WTC11 (cell line): Measurements from ENCODE around the gene MACC1. TPM values are rescaled to one million over a fixed set of nuclear protein-coding genes. Genes with fewer than 3 reads are reported as not detected.
A peak's percentile ranks its signal among the peaks of the same experiment; 100 is the strongest.

Experiments
- ATAC-seq: fragments of 200-7000 bp; cut with Tn5 transposase; 2 replicates; pipeline ENCODE4 v1.10.0; 2021; ENCODE audit warnings: mild to moderate bottlenecking, moderate library complexity
- CTCF ChIA-PET: fragments of 300-600 bp; sonication (Branson Sonifier 250); formaldehyde crosslinking; loops from one replicate; lab custom pipeline; 2021; ENCODE audit warnings: antibody characterized with exemption; lab: Charles Lee
- POLR2A ChIA-PET: fragments of 350-600 bp; sonication (Branson Sonifier 250); formaldehyde crosslinking; loops from one replicate; lab custom pipeline; 2021; ENCODE audit warnings: antibody characterized with exemption; lab: Charles Lee
- DNase-seq: peaks from one replicate; pipeline ENCODE4 v3.0.0; 2021; ENCODE audit warnings: low spot score
- H3K27ac Mint-ChIP-seq: 2 replicates; pipeline ENCODE4 v1.8.0; 2021; ENCODE audit warnings: mixed read lengths
- H3K27me3 Mint-ChIP-seq: 2 replicates; pipeline ENCODE4 v1.8.0; 2021; ENCODE audit warnings: low read depth, mild to moderate bottlenecking, moderate library complexity, mixed read lengths
- H3K36me3 Mint-ChIP-seq: 2 replicates; pipeline ENCODE4 v1.8.0; 2021; ENCODE audit warnings: mixed read lengths
- H3K4me1 Mint-ChIP-seq: 2 replicates; pipeline ENCODE4 v1.8.0; 2022; ENCODE audit warnings: mixed read lengths
- H3K4me3 Mint-ChIP-seq: 2 replicates; pipeline ENCODE4 v1.8.0; 2021; ENCODE audit warnings: mild to moderate bottlenecking, moderate library complexity, mixed read lengths
- H3K9me3 Mint-ChIP-seq: 2 replicates; pipeline ENCODE4 v1.8.0; 2021; ENCODE audit warnings: mixed read lengths
- CREM ChIP-seq: sonication (generic); formaldehyde crosslinking; IDR thresholded peaks from 2 replicates; pipeline ENCODE4 v1.8.1; 2022; ENCODE audit warnings: mild to moderate bottlenecking, missing genetic modification reagents, moderate library complexity
- FOXJ3 ChIP-seq: sonication (generic); formaldehyde crosslinking; IDR thresholded peaks from 2 replicates; pipeline ENCODE4 v1.9.0; 2021; ENCODE audit warnings: missing genetic modification reagents, mild to moderate bottlenecking, borderline replicate concordance
- FOXP1 ChIP-seq: sonication (generic); formaldehyde crosslinking; IDR thresholded peaks from 2 replicates; pipeline ENCODE4 v1.8.0; 2022; ENCODE audit warnings: missing genetic modification reagents, mild to moderate bottlenecking, moderate library complexity, borderline replicate concordance
- GABPB1 ChIP-seq: sonication (generic); formaldehyde crosslinking; IDR thresholded peaks from 2 replicates; pipeline ENCODE4 v1.8.1; 2023; ENCODE audit warnings: mild to moderate bottlenecking, missing genetic modification reagents
- GTF2I ChIP-seq: fragments of 250-450 bp; sonication (Bioruptor Pico); conservative IDR thresholded peaks from 2 replicates; pipeline ENCODE4 v1.4.0; 2021; ENCODE audit warnings: mild to moderate bottlenecking
- IRF2 ChIP-seq: sonication (generic); formaldehyde crosslinking; IDR thresholded peaks from 2 replicates; pipeline ENCODE4 v1.8.0; 2022; ENCODE audit warnings: low read depth, missing genetic modification reagents, borderline replicate concordance
- JUN ChIP-seq: sonication (generic); formaldehyde crosslinking; IDR thresholded peaks from 2 replicates; pipeline ENCODE4 v1.8.0; 2023; ENCODE audit warnings: mild to moderate bottlenecking, missing genetic modification reagents
- NFE2L1 ChIP-seq: sonication (generic); formaldehyde crosslinking; IDR thresholded peaks from 2 replicates; pipeline ENCODE4 v1.8.1; 2023; ENCODE audit warnings: missing genetic modification reagents
- NFYB ChIP-seq: sonication (generic); formaldehyde crosslinking; conservative IDR thresholded peaks from 2 replicates; pipeline ENCODE4 v1.8.0; 2022; ENCODE audit warnings: low read depth, missing genetic modification reagents
- NR1H2 ChIP-seq: sonication (generic); formaldehyde crosslinking; IDR thresholded peaks from 2 replicates; pipeline ENCODE4 v1.9.0; 2021; ENCODE audit warnings: mild to moderate bottlenecking, moderate library complexity, missing genetic modification reagents
- ZNF232 ChIP-seq: sonication (generic); formaldehyde crosslinking; IDR thresholded peaks from 2 replicates; pipeline ENCODE4 v1.8.0; 2022; ENCODE audit warnings: mild to moderate bottlenecking, missing genetic modification reagents
- total RNA-seq: library from RNA; stranded (reverse); gene quantifications from 3 replicates; pipeline ENCODE4 v1.2.3, GENCODE V29; 2021
- TF ChIP-seq, protein P1 (sequence below): sonication (generic); formaldehyde crosslinking; IDR thresholded peaks from 2 replicates; pipeline ENCODE4 v1.8.1; 2022; ENCODE audit warnings: low read depth, mild to moderate bottlenecking, moderate library complexity, missing genetic modification reagents, borderline replicate concordance
- TF ChIP-seq, protein P2 (sequence below): sonication (generic); formaldehyde crosslinking; IDR thresholded peaks from 2 replicates; pipeline ENCODE4 v1.8.1; 2022; ENCODE audit warnings: missing genetic modification reagents, borderline replicate concordance
- TF ChIP-seq, protein P3 (sequence below): fragments of 250-450 bp; sonication (Bioruptor Pico); IDR thresholded peaks from 2 replicates; pipeline ENCODE4 v1.9.0; 2021; ENCODE audit warnings: mild to moderate bottlenecking, borderline replicate concordance
- TF ChIP-seq, protein P4 (sequence below): sonication (generic); formaldehyde crosslinking; conservative IDR thresholded peaks from 2 replicates; pipeline ENCODE4 v1.8.1; 2023; ENCODE audit warnings: mild to moderate bottlenecking, low read depth, missing genetic modification reagents, moderate library complexity
- TF ChIP-seq, protein P5 (sequence below): fragments of 250-450 bp; sonication (Bioruptor Pico); IDR thresholded peaks from 2 replicates; pipeline ENCODE4 v1.9.0; 2021; ENCODE audit warnings: mild to moderate bottlenecking
- TF ChIP-seq, protein P6 (sequence below): sonication (generic); formaldehyde crosslinking; IDR thresholded peaks from 2 replicates; pipeline ENCODE4 v1.8.0; 2022; ENCODE audit warnings: mild to moderate bottlenecking, missing genetic modification reagents
- TF ChIP-seq, protein P7 (sequence below): fragments of 250-450 bp; sonication (Bioruptor Pico); IDR thresholded peaks from 2 replicates; pipeline ENCODE4 v2.1.2; 2022; ENCODE audit warnings: mild to moderate bottlenecking, moderate library complexity

Gene MACC1
- total RNA-seq, 1 experiment from 2014 or later, result 14.6 TPM

DNA sequence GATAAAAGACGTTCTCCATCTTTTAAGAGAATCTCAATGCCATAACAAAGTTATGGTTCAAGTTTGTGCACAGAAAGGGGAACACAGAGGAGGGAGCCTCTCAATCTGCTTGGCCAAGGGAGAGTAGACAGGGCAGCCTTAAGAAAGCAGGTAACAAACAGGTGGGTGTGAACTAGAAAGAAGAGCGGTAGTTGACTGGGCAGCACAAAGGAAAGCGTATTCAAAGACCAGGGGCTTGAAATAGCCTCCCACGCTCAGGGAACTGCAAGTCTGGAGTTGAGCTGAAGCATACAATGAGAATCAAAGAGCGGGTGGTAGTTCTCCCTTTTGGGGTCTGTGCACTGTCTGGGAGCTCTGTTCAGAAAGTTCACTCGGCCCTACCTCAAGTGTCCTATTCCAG lies 18.9 kb upstream of the MACC1 start:
- ATAC-seq (peak; percentile 64), DNase-seq (no peak)
- TF ChIP-seq CREM (CRISPR knock-in tag) (no peak), JUN (CRISPR knock-in tag) (no peak), GTF2I (CRISPR knock-in tag) (no peak)
- TF ChIP-seq, protein P1, sequence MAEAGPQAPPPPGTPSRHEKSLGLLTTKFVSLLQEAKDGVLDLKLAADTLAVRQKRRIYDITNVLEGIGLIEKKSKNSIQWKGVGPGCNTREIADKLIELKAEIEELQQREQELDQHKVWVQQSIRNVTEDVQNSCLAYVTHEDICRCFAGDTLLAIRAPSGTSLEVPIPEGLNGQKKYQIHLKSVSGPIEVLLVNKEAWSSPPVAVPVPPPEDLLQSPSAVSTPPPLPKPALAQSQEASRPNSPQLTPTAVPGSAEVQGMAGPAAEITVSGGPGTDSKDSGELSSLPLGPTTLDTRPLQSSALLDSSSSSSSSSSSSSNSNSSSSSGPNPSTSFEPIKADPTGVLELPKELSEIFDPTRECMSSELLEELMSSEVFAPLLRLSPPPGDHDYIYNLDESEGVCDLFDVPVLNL, result no peak
- no peaks in the 10 kb centered on the region for H3K27me3 Mint-ChIP-seq
- ChIA-PET CTCF (interaction anchor here (0.8 to 1.0 kb wide), 2 partner anchors 19 to 527 kb away, joined by 3 read pairs; partner anchors contain the start of genes MACC1 and POLR1F), POLR2A (no interaction called here)
- no peaks in the 10 kb centered on the region for H3K36me3 Mint-ChIP-seq
- H3K4me1 Mint-ChIP-seq, result peaks cover 12% of the 10 kb centered on the region
- no peak overlapping the region for H3K27ac Mint-ChIP-seq
- no peaks in the 10 kb centered on the region for H3K9me3 Mint-ChIP-seq
- no peak overlapping the region for H3K4me3 Mint-ChIP-seq

DNA sequence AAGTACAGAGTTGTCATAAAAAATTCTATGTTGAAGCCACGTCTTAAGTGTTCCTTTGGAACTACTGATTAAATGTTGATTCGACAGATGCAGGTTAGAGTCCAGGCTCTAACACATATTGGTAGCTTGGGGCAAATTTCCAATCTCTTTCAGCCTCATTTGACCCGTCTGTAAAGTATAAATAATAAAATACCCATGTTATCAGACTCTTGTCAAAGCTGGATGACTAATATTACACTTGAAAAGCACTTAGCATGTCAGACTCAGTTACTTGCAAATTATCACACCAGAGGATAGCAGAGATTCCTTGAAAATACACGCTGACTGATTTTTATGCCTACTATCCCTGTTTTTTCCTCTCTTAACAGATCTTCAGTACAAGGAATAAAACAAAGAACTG lies 18.1 kb upstream of the MACC1 start:
- ATAC-seq (no peak), DNase-seq (no peak)
- no peak overlapping the region for H3K4me3 Mint-ChIP-seq
- H3K9me3 Mint-ChIP-seq, result no peaks in the 10 kb centered on the region
- no peak overlapping the region for H3K27ac Mint-ChIP-seq
- TF ChIP-seq IRF2 (CRISPR knock-in tag), result no peak
- TF ChIP-seq NFE2L1 (CRISPR knock-in tag), result no peak
- TF ChIP-seq, protein P2, sequence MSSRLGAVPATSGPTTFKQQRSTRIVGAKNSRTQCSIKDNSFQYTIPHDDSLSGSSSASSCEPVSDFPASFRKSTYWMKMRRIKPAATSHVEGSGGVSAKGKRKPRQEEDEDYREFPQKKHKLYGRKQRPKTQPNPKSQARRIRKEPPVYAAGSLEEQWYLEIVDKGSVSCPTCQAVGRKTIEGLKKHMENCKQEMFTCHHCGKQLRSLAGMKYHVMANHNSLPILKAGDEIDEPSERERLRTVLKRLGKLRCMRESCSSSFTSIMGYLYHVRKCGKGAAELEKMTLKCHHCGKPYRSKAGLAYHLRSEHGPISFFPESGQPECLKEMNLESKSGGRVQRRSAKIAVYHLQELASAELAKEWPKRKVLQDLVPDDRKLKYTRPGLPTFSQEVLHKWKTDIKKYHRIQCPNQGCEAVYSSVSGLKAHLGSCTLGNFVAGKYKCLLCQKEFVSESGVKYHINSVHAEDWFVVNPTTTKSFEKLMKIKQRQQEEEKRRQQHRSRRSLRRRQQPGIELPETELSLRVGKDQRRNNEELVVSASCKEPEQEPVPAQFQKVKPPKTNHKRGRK, result no peak
- no peak for TF ChIP-seq ZNF232 (CRISPR knock-in tag)
- TF ChIP-seq, protein P3, sequence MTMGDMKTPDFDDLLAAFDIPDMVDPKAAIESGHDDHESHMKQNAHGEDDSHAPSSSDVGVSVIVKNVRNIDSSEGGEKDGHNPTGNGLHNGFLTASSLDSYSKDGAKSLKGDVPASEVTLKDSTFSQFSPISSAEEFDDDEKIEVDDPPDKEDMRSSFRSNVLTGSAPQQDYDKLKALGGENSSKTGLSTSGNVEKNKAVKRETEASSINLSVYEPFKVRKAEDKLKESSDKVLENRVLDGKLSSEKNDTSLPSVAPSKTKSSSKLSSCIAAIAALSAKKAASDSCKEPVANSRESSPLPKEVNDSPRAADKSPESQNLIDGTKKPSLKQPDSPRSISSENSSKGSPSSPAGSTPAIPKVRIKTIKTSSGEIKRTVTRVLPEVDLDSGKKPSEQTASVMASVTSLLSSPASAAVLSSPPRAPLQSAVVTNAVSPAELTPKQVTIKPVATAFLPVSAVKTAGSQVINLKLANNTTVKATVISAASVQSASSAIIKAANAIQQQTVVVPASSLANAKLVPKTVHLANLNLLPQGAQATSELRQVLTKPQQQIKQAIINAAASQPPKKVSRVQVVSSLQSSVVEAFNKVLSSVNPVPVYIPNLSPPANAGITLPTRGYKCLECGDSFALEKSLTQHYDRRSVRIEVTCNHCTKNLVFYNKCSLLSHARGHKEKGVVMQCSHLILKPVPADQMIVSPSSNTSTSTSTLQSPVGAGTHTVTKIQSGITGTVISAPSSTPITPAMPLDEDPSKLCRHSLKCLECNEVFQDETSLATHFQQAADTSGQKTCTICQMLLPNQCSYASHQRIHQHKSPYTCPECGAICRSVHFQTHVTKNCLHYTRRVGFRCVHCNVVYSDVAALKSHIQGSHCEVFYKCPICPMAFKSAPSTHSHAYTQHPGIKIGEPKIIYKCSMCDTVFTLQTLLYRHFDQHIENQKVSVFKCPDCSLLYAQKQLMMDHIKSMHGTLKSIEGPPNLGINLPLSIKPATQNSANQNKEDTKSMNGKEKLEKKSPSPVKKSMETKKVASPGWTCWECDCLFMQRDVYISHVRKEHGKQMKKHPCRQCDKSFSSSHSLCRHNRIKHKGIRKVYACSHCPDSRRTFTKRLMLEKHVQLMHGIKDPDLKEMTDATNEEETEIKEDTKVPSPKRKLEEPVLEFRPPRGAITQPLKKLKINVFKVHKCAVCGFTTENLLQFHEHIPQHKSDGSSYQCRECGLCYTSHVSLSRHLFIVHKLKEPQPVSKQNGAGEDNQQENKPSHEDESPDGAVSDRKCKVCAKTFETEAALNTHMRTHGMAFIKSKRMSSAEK (CRISPR knock-in tag), result no peak
- no peak for TF ChIP-seq NR1H2
- TF ChIP-seq, protein P4, sequence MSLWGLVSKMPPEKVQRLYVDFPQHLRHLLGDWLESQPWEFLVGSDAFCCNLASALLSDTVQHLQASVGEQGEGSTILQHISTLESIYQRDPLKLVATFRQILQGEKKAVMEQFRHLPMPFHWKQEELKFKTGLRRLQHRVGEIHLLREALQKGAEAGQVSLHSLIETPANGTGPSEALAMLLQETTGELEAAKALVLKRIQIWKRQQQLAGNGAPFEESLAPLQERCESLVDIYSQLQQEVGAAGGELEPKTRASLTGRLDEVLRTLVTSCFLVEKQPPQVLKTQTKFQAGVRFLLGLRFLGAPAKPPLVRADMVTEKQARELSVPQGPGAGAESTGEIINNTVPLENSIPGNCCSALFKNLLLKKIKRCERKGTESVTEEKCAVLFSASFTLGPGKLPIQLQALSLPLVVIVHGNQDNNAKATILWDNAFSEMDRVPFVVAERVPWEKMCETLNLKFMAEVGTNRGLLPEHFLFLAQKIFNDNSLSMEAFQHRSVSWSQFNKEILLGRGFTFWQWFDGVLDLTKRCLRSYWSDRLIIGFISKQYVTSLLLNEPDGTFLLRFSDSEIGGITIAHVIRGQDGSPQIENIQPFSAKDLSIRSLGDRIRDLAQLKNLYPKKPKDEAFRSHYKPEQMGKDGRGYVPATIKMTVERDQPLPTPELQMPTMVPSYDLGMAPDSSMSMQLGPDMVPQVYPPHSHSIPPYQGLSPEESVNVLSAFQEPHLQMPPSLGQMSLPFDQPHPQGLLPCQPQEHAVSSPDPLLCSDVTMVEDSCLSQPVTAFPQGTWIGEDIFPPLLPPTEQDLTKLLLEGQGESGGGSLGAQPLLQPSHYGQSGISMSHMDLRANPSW (CRISPR knock-in tag), result no peak
- TF ChIP-seq, protein P5, sequence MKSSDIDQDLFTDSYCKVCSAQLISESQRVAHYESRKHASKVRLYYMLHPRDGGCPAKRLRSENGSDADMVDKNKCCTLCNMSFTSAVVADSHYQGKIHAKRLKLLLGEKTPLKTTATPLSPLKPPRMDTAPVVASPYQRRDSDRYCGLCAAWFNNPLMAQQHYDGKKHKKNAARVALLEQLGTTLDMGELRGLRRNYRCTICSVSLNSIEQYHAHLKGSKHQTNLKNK (CRISPR knock-in tag), result no peak
- TF ChIP-seq, protein P6, sequence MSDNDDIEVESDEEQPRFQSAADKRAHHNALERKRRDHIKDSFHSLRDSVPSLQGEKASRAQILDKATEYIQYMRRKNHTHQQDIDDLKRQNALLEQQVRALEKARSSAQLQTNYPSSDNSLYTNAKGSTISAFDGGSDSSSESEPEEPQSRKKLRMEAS, result no peak
- no peak for TF ChIP-seq NFYB (CRISPR knock-in tag)
- no peak for TF ChIP-seq GABPB1
- TF ChIP-seq, protein P7, sequence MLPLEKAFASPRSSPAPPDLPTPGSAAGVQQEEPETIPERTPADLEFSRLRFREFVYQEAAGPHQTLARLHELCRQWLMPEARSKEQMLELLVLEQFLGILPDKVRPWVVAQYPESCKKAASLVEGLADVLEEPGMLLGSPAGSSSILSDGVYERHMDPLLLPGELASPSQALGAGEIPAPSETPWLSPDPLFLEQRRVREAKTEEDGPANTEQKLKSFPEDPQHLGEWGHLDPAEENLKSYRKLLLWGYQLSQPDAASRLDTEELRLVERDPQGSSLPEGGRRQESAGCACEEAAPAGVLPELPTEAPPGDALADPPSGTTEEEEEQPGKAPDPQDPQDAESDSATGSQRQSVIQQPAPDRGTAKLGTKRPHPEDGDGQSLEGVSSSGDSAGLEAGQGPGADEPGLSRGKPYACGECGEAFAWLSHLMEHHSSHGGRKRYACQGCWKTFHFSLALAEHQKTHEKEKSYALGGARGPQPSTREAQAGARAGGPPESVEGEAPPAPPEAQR (CRISPR knock-in tag), result no peak
- no peak for TF ChIP-seq FOXP1 (CRISPR knock-in tag)
- TF ChIP-seq FOXJ3 (CRISPR knock-in tag), result no peak
- H3K27me3 Mint-ChIP-seq, result no peaks in the 10 kb centered on the region
- H3K4me1 Mint-ChIP-seq, result peaks cover 12% of the 10 kb centered on the region
- ChIA-PET CTCF (no interaction called here), POLR2A (interaction anchor here (0.5 kb wide), 1 partner anchor 97 kb away, joined by 3 read pairs; no protein-coding TSS in a partner anchor)
- no peaks in the 10 kb centered on the region for H3K36me3 Mint-ChIP-seq
